Central memory CD4-positive, alpha-beta T cell (primary cell): ENCODE measurements around the gene CACNA2D4.

Experiments
- DNase-seq: peaks from one replicate; pipeline ENCODE4 v3.0.0; 2022

Gene CACNA2D4

GRCh38 chr12:1799051-1799881, 119.2 kb downstream of the CACNA2D4 start:
- no peak for DNase-seq

DNA sequence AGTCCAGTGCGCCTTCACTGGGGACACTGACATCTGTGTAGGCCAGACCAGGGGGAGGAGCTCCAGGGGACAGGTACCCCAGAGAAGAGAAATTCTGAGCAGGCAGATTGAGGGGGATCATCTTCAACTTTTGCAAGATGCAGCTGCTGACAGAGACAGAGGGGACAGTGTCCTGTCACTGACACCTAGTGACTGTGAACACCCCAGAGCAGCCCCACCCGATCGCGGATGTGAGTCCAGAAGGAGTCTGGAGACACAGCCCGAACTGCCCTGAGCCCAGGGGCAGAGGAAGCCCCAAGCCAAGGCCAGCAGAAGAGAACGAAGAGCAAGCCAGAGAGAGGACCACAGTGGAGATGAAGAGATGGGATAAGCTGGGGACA, 119.8 kb downstream of the CACNA2D4 start:
- no peak for DNase-seq

DNA sequence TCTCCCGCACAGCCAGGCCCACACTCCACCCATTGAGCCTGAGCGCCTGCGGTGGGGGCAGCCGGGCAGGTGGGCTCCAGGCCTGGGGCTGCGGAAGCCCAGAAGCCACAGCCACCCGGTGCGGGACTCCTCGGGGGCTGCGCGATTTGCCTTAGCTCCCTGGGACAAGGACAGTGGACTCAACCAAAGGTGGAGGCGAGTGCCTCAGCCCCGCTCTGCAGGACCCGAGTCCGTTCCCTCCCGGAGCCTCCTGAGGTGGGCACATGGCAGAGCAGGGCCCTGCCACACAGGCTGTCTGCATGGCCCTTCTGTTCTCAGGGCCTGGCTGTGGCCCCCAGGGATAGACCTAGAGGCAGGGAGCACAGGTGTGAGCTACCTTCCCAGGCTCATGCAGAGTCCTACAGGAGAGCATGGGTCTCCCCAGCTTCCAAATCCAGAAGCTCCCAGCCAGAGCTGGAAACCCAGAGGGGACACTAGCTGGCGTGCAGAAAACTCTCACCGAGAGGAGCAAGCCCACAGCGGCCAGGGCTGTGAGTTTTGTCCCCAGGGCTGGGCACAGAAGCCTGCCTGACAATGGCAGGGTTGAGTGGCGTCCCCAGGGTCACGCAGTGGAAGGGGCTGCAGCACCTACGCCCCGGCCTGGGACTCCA, 120.3 kb downstream of the CACNA2D4 start:
- no peak for DNase-seq

DNA sequence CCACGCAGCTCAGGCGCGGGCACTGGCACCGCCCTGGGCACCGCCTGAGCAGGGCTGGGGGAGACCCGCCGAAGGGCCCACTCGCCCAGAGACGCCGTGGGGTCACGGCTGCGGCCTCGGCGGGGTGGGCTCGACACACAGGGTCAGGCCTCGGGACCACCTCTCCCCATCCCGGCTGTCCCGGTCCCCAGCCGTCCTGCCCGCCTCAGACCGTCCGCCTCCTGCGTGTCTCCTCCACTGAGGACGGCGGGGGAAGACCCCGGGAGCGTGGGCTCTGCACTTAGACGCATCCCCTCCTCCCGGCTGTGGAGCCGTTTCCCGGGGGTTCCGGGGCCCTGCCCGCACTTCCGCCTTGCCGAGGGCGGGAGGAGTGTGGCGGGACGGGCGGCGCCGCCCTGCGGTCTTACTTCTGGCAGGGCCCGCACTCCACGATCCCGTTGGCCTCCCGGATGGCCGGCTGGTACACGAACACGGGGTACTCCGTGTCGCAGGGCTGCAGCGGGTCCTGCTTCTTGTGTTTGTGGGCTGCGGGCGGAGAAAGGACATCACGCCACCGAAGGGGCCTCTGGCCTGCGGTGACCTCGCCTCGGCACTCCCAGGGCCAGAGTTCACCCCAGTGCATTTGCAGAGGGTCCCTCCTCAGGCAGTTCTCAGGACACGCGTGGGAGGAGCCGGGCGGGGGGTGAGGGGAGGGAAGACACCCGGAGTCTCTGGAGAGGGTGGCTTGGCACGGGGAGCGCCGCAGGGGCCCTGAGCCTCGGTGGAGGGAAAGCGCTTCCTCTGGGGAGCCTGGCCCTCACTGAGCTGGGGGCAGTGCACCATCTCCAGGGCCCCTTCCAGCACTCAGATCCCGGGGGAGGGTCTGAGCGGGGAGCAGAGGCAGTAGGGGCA, 121.2 kb downstream of the CACNA2D4 start:
- DNase-seq, result peak; percentile 33

DNA sequence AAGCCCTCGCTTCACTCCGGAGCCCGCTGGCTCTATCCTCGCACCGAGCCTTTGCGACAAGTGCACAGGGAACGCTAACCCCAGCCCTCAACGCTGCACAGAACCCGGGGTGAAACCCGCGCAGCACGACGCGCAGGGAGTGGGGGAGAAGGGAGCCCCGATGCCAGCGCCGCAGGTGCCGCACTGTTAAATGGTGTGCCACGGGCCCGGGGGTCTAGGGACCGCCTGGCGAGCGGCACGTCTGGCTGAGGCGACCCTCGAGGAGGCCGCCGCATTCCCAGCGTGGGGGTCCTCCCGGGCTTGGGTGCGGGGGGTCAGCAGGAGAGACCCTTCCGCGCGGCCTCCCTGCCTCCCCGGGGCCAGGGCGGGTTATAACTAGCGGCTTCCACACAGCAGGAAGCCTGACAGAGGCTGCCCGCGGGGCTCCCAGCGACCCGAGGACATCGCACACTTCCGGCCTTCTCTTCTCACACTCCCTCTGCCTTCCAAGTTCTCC, 121.9 kb downstream of the CACNA2D4 start:
- peak; percentile 50 for DNase-seq

GRCh38 chr12:1795785-1796514, 122.5 kb downstream of the CACNA2D4 start:
- peak; percentile 93 for DNase-seq

GRCh38 chr12:1795221-1795784, 123.1 kb downstream of the CACNA2D4 start:
- DNase-seq, result no peak

DNA sequence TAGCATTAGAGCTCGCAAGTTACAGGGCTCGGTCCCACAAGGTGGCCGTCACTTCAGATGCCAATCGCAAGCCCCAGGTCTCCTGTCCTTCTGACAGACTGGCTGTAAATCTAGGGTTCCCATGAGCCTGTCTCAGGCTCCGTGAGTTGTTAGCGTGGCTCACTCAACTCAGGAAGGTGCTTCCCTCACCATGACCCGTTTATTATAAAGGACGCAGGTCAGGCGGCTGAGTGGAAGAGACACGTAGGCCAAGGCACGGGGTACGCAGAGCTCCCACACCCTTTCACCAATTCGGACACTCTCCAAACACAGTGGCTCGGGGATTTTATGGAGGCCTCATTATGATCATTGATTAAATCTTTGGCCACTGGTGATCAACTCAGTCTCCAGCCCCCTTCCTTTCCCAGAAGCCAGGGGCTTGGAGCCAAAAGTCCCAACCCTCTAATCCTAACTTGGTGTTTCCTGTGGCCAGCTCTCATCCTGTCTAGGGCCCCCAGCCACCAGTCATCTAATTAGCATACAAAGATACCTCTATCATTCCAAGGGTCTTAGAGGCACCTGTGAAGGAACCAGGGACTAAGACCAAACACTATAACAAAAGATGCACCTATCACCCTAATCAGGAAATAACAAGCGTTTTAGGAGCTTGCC, 123.9 kb downstream of the CACNA2D4 start:
- DNase-seq, result no peak

GRCh38 chr12:1793426-1794210, 124.8 kb downstream of the CACNA2D4 start:
- DNase-seq, result no peak

GRCh38 chr12:1792406-1792805, 126.0 kb downstream of the CACNA2D4 start:
- DNase-seq, result no peak

- DNase-seq, result peak; percentile 62
Measured at GRCh38 chr12:1791104-1791841, 127.2 kb downstream of the CACNA2D4 start.

DNA sequence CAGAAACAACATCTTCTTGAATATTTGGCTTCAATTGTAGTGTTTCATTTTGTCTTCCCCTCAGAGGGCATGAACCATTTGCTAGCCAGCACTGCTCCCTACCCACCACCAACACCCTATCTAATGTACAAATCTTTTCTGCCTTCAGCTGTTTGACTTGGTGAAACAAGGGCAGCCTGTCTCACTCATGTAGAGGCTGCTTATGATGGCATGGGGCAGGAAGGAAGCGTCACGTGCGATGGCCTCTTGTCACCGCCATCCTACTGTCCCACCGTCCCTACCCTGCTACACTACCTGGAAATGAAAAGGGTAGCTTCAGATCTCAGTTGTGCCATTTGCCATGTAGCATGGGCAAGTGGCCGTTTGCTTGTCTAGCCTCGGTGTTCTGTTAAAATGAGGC, 128.0 kb downstream of the CACNA2D4 start:
- no peak for DNase-seq

GRCh38 chr12:1787714-1788113, 130.7 kb downstream of the CACNA2D4 start:
- DNase-seq, result no peak

GRCh38 chr12:1782215-1782614, 136.2 kb downstream of the CACNA2D4 start:
- no peak for DNase-seq

GRCh38 chr12:1781772-1782171, 136.7 kb downstream of the CACNA2D4 start:
- DNase-seq, result no peak

GRCh38 chr12:1779783-1780182, 138.7 kb downstream of the CACNA2D4 start:
- DNase-seq, result no peak

DNA sequence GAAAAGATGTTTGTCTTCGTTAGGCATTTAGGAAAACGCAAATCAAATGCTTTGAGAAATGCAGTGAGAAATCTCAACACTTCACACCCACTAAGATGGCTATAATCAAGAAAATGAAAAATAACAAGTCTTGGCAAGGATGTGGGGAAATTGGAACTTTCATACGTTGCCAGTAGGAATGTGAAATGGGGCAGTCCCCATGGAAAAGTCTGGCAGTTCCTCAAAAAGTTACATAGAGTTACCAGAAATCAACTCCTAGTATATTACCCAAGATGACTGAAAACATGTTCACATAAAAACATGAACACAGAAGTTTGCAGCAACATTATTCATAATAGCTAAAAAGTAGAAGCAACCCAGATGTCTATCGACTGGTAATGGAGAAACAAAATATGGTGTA, 139.5 kb downstream of the CACNA2D4 start:
- DNase-seq, result no peak

DNA sequence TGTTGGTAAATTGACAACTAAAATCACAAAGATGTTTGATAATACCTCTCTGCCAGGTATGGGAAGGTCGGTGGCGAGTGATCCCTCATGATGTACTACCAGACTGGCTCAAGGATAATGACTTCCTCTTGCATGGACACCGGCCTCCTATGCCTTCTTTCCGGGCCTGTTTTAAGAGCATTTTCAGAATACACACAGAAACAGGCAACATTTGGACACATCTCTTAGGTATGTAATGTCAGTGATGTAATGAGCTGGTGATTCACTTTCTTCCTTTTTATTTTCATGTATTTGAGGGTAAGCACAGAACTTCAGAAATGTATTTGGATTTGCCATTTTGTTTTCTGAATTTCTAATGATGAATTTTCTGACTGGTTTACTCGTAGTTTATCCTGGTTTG, 140.7 kb downstream of the CACNA2D4 start:
- DNase-seq, result no peak

DNA sequence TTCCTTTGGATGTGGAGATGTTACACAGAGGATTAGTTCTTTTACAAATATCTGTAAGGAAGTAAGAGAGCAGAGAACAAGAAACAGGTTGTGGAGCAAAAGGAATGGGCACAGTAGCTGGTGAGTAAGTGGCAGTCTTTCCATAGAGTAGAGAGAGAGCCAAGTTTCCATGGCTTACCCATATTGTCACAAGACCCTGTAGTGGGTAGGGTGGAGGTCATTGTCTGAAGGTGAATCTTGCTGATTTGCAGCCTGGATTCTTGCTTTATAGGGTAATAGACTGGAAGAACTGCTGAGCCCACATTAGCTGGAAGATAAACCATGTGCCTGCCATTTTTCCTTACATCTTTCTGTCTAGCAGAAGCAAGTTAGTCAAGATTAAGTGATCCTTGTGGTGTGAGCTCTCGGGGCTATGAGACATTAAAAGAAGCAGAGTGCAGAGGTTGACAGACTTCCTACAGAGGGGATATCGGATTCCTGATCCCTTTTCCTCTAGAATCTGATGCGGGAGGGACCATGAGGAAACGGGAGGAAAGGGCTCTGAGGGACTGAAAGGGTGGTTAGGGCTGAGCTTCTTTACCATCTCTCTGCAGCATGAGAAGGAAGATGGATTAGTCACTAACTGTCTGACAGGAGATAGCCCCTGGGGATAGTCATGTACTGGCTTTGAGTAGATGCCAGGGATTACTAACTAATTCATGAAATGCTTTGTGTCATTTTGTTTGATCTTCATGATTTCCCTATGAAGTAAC, 142.1 kb downstream of the CACNA2D4 start:
- DNase-seq, result no peak
